GM20000 (cell line): ENCODE data around the gene FANK1.

Source experiments
- DNase-seq: peaks from one replicate; pipeline ENCODE4 v3.0.0; 2012; ENCODE audit warnings: low spot score
- TF ChIP-seq, protein P1 (sequence below): IDR thresholded peaks from 2 replicates; pipeline ENCODE4 v1.5.1; 2012; ENCODE audit warnings: mild to moderate bottlenecking, control low read depth; ENCODE audit errors: extremely low read depth, missing control alignments

FANK1 gene

DNA sequence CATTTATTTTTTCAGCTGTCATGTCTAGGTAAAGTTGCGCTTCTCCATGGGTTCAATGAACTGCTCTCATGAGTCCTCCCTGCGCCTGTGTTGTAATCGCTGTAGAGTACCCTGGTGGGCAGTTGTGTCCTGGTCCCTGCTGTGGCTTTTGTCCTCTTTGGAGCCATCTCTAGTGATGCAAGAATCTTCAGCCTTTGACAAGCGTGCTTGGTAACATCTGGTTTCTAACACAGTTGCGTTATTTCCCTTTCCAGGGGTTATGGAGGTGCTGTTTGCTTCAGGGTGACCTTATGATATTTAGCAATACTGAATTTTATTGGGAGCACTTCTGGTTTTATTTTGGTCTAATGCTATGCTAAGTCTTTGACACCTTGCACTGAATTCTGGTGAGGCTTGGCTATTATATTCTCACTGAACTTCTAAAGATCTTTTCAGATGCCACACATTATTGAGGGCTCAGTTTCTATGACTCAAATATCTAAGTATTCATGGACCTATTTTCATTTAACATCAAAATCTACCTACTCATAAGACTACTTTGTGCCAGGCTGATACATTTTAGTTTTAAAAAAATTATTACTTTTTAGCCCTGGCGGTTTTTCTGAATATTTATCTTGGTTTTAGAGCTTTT lies 88.6 kb downstream of the FANK1 start:
- DNase-seq = no peak
- TF ChIP-seq, protein P1, sequence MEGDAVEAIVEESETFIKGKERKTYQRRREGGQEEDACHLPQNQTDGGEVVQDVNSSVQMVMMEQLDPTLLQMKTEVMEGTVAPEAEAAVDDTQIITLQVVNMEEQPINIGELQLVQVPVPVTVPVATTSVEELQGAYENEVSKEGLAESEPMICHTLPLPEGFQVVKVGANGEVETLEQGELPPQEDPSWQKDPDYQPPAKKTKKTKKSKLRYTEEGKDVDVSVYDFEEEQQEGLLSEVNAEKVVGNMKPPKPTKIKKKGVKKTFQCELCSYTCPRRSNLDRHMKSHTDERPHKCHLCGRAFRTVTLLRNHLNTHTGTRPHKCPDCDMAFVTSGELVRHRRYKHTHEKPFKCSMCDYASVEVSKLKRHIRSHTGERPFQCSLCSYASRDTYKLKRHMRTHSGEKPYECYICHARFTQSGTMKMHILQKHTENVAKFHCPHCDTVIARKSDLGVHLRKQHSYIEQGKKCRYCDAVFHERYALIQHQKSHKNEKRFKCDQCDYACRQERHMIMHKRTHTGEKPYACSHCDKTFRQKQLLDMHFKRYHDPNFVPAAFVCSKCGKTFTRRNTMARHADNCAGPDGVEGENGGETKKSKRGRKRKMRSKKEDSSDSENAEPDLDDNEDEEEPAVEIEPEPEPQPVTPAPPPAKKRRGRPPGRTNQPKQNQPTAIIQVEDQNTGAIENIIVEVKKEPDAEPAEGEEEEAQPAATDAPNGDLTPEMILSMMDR = no peak

DNA sequence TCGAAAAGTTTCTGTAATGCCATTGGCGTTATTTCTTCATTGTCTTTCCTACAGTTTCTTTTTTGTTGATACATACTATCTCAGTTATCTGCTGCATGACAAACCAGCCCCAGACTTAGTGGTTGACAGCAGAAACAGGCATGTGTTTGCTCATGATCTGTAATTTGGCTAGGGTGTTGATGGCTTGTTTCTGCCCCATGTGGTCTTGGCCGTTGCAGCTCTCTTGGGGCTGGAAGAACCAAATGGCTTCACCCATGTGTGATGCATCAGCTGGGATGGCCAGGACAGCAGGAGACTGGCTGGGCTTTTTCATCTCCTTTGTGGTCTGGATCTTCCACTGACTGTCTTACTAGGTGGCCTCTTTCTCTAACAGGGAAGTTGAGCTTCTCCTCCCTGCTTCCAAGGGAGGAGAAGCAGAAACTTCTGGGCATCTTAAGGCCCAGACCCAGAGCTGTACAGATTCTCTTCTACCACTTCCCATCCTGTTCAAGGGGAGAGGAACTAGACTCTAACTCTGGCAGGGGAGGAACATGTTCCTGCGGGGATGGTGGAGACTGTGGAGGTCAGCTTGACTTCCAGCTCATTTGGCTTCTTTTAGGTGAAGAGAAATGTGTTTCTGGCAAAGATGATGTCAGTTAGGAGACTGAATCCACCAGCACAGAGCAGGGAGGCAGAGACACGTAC lies 89.3 kb downstream of the FANK1 start:
- TF ChIP-seq, protein P1 = no peak
- no peak for DNase-seq

DNA sequence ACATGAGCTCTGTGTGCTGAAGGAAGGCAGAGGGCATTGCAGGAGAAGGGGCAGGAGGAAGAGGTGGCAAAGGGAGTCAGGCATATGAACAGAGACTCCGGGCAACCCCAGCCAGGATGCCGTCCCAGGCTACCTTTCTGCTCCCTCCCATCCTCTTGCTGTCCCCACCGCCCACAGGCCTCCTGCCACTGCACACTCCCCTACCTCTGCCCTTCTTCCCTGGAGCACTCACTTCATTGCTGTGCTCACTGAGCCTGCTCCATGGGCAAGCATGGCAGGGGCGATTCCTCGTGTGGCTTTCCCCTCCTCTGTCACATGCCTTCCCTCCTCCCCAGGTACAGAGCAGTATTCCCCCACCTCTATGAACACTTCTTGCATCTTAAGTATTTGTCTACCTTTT lies 93.4 kb downstream of the FANK1 start:
- DNase-seq = no peak
- TF ChIP-seq, protein P1 = no peak

DNA sequence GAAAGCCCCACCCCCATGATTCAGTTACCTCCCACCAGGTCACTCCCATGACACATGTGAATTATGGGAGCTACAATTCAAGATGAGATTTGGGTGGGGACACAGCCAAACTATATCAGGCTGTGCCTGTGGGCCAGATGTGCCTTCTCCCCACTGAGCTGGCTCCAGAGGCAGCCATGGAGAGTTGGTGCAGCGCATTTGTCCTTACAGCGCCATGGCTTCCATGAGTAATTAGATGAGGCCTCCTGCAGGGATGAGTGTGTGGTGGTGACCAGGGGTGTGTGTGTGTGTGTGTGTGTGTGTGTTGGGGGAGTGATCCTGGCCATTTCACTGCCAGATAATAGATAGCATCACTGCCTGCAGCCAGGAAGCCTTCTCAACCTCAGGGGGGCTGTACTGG lies 94.6 kb downstream of the FANK1 start:
- DNase-seq = no peak
- TF ChIP-seq, protein P1 = no peak

DNA sequence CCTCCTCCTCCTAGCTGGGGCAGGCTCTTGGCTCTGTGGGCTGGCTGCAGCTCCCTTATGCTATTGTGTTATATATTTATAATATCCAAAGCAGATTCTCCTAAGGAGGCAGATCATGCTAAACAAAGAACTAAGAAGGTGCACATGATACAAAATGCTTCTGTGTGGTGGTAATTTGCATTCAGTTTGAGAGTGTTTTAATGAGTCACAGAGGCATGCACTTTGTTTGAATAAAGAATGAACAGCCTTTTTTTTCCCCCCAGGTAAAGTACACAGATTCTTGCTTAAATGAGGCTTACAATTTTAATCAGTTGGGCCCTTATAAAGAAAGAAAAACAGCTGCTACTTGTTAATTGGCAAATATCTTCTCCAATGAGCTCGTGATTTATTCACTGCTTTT lies 95.0 kb downstream of the FANK1 start:
- no peak for DNase-seq
- TF ChIP-seq, protein P1 = no peak

DNA sequence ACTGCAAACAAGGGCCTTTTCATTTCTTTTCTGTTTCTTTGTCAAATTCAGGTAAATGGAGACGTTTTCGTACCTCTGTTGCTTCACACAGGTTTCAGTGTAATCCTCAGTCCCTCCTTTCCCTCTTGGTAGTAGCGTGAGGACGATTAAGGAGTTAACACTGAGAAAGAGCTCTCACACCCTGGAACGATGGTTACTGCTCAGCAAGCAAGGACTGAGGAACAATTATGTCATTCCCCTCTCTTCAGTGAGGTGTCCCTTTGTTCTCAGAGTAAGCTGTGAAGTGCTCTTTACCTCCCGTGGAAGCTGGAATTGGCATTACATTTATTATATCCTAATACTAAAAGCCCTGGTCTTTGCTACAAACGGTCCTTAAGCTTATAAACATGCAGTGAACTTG lies 95.9 kb downstream of the FANK1 start:
- DNase-seq = no peak
- TF ChIP-seq, protein P1 = no peak

DNA sequence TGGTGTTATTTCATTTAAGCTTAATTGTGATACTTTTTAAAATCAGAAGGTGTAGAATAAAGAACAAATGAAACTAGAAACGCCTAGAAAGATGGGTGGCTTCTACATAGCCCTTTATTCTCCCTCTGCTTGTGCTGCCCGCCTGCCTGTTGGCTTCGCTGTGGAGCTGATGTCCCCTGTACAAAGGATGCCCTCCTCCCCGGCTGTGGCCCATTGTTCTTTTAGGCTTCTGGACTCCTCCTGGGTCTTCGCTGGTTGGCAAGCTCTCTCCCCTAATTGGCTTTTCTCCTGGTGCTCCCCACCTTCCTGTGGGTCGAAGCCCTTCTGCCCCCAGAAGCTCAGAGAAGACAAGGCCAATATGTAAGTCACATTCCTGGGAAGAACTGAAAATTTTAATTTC lies 98.2 kb downstream of the FANK1 start:
- no peak for DNase-seq
- TF ChIP-seq, protein P1 = no peak
